IPS DF 4.7 (cell line): ENCODE results near the gene TMEM171.

Experiments
- DNase-seq: peaks from one replicate; pipeline ENCODE4 v3.0.0-alpha.2; 2013; ENCODE audit warnings: low spot score; ENCODE audit errors: extremely low read depth

TMEM171 gene

DNA sequence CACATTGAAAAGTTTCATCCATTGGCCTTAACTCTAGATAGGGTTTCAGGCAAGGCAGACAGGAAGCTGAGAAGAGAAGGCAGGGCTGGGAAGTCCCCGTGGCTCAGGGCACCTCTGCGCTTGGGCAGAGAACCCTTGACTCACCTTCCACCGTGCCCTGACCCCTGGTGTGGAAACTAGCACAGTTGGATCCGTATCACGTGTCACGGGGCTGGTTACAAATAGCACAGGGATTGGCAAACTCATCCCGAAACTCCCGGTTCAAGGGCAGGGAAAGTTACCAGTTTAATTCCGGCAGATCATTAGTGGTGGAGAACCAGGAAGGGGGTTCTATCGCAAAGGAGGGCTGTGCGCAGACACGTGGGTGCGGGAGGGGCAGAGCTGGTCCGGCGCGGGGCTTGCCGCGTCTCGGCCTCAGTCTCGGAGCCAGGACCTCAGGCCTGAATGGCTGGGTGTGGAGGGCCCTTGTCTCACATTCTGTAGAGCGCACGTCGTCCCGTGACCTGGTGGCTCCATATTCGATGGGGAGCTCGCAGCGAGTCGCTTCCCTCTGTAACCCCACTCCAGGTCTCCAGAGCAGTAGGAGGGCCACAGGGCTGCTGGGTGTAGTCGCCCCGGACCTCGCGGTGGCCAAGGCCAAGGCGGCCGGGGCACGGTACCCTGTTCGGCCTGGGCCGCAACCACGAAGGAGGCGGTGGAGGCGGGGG is 771 bp upstream of the TMEM171 start:
- DNase-seq, result no peak

DNA sequence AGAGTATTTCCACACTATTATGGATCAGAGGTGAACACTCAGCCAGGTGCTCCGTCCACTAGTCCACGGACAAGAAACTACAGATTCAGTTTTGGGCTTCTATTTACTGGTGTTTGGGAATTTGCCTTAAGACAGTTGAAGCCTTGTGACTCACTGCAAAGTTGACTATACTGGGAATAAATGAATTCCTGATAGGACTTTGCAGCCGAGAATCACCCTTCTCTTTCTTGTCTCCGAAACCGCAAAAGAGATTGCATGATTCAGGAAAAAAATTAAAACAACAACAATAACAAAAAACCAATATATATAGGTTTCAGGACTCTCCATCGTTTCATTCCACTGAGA is 716 bp downstream of the TMEM171 start:
- no peak for DNase-seq

- no peak for DNase-seq
Measured at GRCh38 chr5:73122875-73123810, 2.8 kb downstream of the TMEM171 start.

GRCh38 chr5:73125289-73125688 is 4.9 kb downstream of the TMEM171 start:
- DNase-seq, result no peak

DNA sequence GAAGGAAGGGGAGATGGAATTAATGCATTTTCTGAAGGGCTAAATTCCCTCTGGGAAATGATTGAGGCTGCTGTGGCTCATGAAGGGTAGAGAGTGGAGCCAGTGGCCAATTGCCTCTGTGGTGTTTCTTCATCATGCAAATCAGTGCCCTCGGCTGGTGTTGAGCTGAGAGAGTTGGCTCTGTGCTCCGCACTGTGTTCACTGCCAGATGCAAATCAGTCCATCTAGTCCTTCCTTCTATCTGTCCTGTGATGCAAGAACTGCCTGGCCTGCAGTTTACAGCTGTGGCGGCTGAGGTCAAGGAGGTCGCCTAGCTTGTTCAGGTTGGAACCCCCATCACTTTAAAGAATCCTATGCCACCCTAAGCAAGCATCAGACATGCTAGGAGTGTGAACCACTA is 6.0 kb downstream of the TMEM171 start:
- no peak for DNase-seq

GRCh38 chr5:73126957-73127356 is 6.6 kb downstream of the TMEM171 start:
- DNase-seq, result no peak

DNA sequence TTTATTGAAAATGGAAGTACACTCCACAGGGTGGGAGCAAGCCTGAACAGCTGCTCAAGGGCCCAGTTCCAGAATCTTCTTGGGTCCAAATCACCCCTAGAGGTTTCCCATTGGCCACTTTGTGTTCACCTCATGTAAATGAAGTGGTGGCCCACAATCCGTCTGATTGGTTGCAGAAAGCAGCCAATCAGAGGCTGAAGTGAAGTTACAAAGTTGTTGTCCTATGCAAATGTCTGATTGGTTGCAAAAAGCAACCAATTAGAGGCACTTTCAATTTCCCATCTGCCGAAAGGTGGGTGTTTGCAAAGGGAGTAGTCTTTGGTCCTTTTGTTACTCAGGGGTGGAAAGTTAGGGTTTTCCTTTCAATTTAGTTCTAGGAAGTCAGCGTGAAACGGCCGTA is 8.8 kb downstream of the TMEM171 start:
- DNase-seq, result no peak

DNA sequence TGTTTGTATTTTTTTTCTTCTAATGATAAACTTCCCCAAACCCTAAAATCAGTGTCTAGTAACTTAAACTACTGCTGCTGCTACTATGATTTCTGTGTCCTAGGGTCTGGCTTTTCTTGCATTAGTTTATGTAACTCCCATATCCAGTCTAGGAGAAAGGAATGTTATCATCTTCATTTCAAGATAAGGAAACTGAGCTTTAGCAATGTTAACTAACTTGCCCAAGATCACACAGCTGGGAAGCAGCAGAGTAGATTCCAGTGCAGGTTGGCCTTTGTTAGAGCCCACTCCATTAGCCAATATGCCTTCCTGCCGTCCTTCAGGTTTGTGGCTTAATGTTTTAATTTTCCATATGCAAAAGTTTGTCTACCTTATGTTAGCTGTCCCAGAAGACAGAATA is 10.4 kb downstream of the TMEM171 start:
- DNase-seq, result no peak

DNA sequence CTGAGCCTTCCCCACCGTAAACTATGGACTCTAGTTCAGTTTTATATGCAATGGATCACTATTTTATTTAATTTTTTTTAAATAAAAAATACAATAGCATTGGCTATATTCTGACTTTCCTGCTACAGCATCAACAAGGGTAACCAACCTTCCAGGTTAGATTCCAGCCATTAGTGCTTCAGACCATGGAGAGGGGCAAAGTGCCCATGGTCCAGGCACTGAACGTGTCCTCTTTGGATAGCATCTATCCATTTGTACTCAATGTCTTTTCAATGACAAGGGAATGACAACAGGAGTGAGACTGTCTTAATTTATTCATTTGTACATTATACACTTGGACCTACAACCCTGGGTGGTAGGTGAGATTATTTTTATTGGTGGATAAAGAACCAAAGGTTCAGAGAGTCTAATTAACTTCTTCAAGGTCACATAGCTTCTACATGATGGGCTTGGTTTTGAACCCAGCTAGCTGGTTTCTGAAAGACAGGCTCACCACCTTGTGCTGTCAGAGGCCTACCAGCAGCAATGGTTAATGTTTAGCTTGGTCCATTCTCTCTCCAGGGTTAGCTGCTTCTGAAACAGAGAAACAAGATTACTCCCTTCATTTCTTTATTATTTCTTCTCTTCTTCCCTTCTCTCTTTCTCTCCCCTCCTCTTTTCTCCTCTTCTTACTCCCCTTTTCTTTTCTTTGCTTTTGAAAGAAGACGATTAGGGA is 11.5 kb downstream of the TMEM171 start:
- DNase-seq, result no peak

DNA sequence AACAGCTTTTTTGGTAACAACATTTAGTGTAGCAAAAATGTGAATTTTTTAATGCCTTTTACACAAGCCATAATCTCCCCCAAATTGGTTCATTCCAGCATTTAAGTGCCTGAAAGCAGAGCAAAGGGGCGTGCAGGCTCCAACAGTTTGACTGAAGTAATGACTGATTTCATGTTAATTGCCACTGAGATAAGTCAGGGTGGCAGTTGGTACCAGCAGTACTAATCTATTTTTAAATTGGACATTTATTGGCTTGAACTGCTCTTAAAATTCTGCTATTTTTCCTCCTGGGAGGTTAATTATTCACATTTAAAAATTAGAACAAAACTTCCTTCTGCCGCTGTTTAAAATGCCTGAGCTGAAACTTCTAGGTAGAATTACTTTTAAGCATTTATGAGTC is 12.4 kb downstream of the TMEM171 start:
- DNase-seq, result no peak

GRCh38 chr5:73135021-73135420 is 14.6 kb downstream of the TMEM171 start:
- DNase-seq, result no peak

DNA sequence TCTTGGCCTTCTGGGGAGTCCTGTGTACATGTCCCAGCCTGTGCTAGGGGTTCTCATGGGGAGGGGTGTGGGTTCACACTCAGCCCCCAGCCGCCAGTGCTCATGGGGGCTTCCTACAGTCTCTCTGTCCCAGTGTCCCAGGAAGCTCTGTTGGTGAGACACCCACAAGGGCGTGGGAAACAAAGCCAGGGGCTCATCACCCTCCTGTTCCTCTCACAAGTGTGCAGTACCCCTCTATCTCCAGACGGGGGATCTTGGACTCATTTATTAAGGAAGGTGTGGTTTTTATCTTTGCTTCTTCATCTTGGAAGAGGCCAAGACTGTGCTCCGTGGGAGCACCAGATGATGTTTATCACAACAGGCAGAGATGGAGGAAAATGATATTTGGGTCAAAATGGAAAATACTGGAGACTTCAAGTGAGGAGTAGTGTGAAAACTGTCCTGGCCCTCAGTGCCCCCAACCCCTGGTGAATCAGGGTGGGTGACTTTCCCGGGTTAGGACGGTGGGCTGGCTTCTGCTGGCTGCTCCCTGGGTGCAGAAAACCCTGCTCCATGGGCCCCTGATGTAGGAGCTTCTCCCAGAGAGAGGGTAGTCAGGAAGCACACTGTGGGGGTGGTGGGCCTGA is 15.2 kb downstream of the TMEM171 start:
- DNase-seq, result no peak

DNA sequence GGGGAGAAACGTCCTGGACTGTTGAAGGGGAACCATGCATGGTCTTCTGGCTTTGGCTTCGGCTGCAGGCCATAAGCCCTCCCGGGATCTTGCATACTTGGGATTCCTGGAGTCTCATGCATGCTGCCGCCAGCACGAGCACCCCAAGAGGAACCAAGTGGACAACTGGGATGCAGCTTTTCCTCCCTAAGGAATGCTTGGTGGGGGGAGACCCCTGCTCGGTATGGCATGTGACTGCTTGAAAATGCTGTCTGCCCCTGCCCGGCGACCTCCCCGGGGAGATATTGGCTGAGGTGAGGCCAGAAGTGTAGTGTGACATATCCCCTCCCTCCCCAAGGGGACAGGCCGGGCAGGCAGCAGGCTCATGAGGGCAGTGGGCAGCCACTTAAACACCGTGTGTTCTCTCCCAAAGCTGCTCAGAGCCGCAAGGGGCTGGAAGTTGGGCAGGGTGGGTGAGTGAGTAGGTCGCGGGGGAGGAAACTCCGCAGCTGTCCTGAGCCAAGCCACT is 15.7 kb downstream of the TMEM171 start:
- DNase-seq, result no peak

GRCh38 chr5:73137563-73138530 is 17.5 kb downstream of the TMEM171 start:
- DNase-seq, result no peak

GRCh38 chr5:73139485-73139884 is 19.1 kb downstream of the TMEM171 start:
- DNase-seq, result no peak

GRCh38 chr5:73140801-73141200 is 20.4 kb downstream of the TMEM171 start:
- DNase-seq, result no peak

DNA sequence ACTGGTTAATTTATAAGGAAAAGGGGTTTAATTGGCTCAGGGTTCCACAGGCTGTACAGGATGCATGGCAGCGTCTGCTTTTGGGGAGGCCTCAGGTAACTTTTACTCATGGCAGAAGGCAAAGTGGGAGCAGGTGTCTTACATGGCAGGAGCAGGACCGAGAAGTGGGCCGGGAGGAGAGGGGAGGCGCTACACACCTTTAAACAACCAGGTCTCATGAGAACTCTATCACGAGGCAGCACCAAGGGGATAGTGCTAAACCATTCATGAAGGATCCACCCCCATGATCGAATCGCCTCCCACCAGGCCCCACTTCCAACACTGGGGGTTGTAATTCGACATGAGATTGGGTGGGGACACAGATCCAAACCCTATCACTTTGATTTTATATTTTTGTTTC is 21.7 kb downstream of the TMEM171 start:
- DNase-seq, result no peak

- DNase-seq, result no peak
Measured at GRCh38 chr5:73143716-73144115, 23.3 kb downstream of the TMEM171 start.

DNA sequence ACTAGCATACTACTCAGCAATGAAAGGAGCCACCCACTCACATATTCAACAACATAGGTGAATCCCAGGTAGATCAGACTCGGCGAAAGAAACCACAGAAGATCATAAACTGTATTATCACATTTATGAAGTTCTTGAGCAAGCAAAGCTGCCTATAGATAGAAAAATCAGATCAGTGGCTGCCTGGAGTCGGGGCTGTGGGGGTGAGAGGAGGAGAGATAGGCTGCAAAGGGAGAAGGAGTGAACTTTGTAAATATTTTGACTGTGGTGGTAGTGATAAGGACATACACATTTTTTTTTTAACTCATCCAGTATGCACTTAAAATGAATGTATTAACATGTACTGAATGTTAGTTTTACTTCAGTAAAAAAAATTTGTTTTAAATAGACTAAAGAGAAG is 29.2 kb downstream of the TMEM171 start:
- DNase-seq, result no peak

DNA sequence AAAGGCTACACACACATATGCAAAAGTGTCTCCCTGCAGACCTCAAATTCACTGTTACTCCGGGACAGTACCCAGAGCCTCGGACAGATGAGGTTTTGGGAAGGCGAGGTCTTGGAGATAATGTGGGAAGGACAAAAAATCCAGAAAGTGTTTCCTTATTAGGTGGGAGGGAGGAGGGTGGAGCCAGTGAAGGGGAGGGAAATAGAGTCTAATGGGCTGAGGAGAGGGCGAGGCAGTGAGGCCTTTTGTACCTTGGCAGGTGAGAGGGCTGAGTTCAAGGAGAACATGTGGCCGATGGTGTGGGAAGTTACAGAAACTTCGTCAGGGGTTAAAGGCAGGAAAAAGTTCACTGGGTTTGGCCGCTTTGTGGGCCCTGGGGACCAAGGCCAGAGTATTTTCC is 30.5 kb downstream of the TMEM171 start:
- DNase-seq, result no peak
